Stomach (tissue), 9 donors: Measurements from ENCODE around the gene STAT5B. TPM values are rescaled to one million over a fixed set of nuclear protein-coding genes. Genes with fewer than 3 reads are reported as not detected.
A peak's percentile ranks its signal among the peaks of the same experiment; 100 is the strongest.
"Not testable (repeated sequence)": the region's sequence is repeated elsewhere in the genome, so short reads cannot be mapped to it uniquely, and the experiment has no call there.

Experiments used
- DNase-seq, 2 donors: peaks; one replicate each; pipeline versions ENCODE4 v3.0.0 to v3.0.0-alpha.2; 2013 to 2019
- H3K27ac ChIP-seq, 5 donors: fragments of 200-600 bp in 4 of 5; sonication (generic) in 4 of 5; one replicate each; pipeline ENCODE4 v1.5.1; 2013 to 2019; ENCODE audit warnings: mild to moderate bottlenecking in 1 of 5, moderate library complexity in 1 of 5
- H3K27me3 ChIP-seq, 3 donors: fragments of 200-600 bp; sonication (generic); one replicate each; pipeline ENCODE4 v1.5.1; 2017 to 2019; ENCODE audit warnings: mixed run types in 1 of 3
- H3K36me3 ChIP-seq, 4 donors: fragments of 200-600 bp; sonication (generic); 1 replicate in 3 of 4; 2 replicates in 1 of 4; pipeline ENCODE4 v1.5.1; 2016 to 2019
- H3K4me1 ChIP-seq, 4 donors: fragments of 200-600 bp; sonication (generic); one replicate each; pipeline ENCODE4 v1.5.1; 2016 to 2019
- H3K4me3 ChIP-seq, 4 donors: fragments of 200-600 bp; sonication (generic) in 3 of 4; one replicate each; pipeline ENCODE4 v1.5.1; 2016 to 2019; ENCODE audit warnings: mild to moderate bottlenecking in 1 of 4
- H3K9me3 ChIP-seq, 4 donors: fragments of 200-600 bp; sonication (generic); one replicate each; pipeline ENCODE4 v1.5.1; 2016 to 2019
- EP300 ChIP-seq: sonication (generic); formaldehyde crosslinking; IDR thresholded peaks from one replicate; pipeline ENCODE4 v1.6.1; 2017; ENCODE audit warnings: antibody characterized with exemption
- POLR2A ChIP-seq, 4 donors: fragments of 450-650 bp; IDR thresholded peaks; one replicate each; pipeline ENCODE4 v1.6.1; 2016; ENCODE audit warnings: antibody characterized with exemption in 4 of 4, control low read depth in 2 of 4, mild to moderate bottlenecking in 1 of 4, moderate library complexity in 1 of 4
- POLR2AphosphoS5 ChIP-seq, 3 donors: sonication (generic); formaldehyde crosslinking; IDR thresholded peaks; one replicate each; pipeline ENCODE4 v1.6.1; 2016; ENCODE audit warnings: antibody characterized with exemption in 3 of 3
- WGBS, 5 donors: extraction: QIAGEN DNeasy Blood & Tissue Kit in 3 of 5; methylation state at CpG; one replicate each; pipeline versions ENCODE4 v1.1.5 to v1.1.7; 2013 to 2018; 5-methylcytosine and 5-hydroxymethylcytosine counted together
- intact Hi-C: fragments of 100-400 bp; cut with DNase I; formaldehyde crosslinking; loops from one replicate; pipeline ENCODE4 v1.15.1; 2023; ENCODE audit warnings: low total_unique reads
- polyA plus RNA-seq, 3 donors: library from polyadenylated mRNA; stranded (reverse); fragments of 200-250 nt; gene quantifications; one replicate each; pipeline ENCODE4 v1.2.3, GENCODE V29; 2013
- total RNA-seq, 5 donors: library from RNA; depleted of rRNA; stranded (reverse); fragments of >200 nt; gene quantifications; one replicate each; pipeline versions ENCODE4 v1.1.0 to v1.2.3, GENCODE V29; 2014 to 2016
- TF ChIP-seq, protein P1 (sequence below), 7 experiments: fragments of 450-650 bp in 4 of 7; fragments of 200-600 bp in 3 of 7; sonication (generic) in 3 of 7; IDR thresholded peaks; one replicate each; pipeline ENCODE4 v1.5.1; 2016 to 2019; ENCODE audit warnings: antibody characterized with exemption in 7 of 7, control low read depth in 2 of 7, mild to moderate bottlenecking in 1 of 7
- donor health status: healthy with polysubstance abuse.
- donor health status: Bipolar disorder and iron deficiency.
- donor health status: healthy.

Gene STAT5B
- total and polyA plus RNA-seq, 8 donors: 18.9 to 86.2 (median 52.4) TPM

DNA sequence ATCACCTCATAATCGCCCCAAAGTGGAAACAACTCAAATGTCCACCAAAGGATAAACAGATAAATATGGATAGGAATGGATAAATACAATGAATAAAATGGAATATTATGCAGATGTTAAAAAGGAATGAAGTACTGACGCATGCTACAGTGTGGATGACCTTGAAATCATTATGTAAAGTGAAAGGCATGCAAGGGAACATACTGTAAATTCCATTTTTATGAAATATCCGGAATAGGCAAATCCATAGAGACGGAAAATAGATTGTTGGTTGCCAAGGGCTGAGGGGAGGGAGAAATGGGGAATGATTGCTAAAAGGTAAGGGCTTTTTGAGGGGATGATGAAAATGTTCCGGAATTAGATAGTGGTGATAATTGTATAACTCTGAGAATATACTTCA lies 36.0 kb downstream of the STAT5B start:
- Histone ChIP-seq H3K9me3 (no peaks in the 10 kb centered on the region), H3K27me3 (no peaks in the 10 kb centered on the region), H3K4me1 (peaks cover 0 to 35% (median 14%) of the 10 kb centered on the region in 4 donors), H3K4me3 (no peak overlapping the region), H3K27ac (no peak overlapping the region), H3K36me3 (no peaks in the 10 kb centered on the region)
- TF ChIP-seq POLR2A (IDR thresholded peaks at IDR 0.05): no peak
- TF ChIP-seq EP300: no peak
- no peak for TF ChIP-seq POLR2AphosphoS5 (IDR thresholded peaks at IDR 0.05)
- TF ChIP-seq, protein P1, sequence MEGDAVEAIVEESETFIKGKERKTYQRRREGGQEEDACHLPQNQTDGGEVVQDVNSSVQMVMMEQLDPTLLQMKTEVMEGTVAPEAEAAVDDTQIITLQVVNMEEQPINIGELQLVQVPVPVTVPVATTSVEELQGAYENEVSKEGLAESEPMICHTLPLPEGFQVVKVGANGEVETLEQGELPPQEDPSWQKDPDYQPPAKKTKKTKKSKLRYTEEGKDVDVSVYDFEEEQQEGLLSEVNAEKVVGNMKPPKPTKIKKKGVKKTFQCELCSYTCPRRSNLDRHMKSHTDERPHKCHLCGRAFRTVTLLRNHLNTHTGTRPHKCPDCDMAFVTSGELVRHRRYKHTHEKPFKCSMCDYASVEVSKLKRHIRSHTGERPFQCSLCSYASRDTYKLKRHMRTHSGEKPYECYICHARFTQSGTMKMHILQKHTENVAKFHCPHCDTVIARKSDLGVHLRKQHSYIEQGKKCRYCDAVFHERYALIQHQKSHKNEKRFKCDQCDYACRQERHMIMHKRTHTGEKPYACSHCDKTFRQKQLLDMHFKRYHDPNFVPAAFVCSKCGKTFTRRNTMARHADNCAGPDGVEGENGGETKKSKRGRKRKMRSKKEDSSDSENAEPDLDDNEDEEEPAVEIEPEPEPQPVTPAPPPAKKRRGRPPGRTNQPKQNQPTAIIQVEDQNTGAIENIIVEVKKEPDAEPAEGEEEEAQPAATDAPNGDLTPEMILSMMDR (IDR thresholded peaks at IDR 0.05): no peak
- intact Hi-C loops: no loop called here
- WGBS, 5 donors: 85 to 97% (median 89%) methylated on average over 5 of the region's 5 CpGs
- no peak for DNase-seq

GRCh38 chr17:42239576-42239975 lies 36.6 kb downstream of the STAT5B start:
- peaks cover 0 to 39% (median 16%) of the 10 kb centered on the region in 4 donors for H3K4me1 ChIP-seq
- intact Hi-C loops, DNase-seq, H3K36me3 ChIP-seq, H3K27ac ChIP-seq, H3K9me3 ChIP-seq, H3K27me3 ChIP-seq, H3K4me3 ChIP-seq: not testable (repeated sequence)
- WGBS, 5 donors: 76 to 88% (median 80%) methylated on average over 7 of the region's 7 CpGs

- DNase-seq: no peak
- WGBS, 5 donors: 82 to 92% (median 86%) methylated on average over 7 of the region's 7 CpGs
- H3K27me3 ChIP-seq: no peaks in the 10 kb centered on the region
- H3K4me3 ChIP-seq: no peak overlapping the region
- intact Hi-C loops: no loop called here
- H3K4me1 ChIP-seq: peaks cover 0 to 58% (median 18%) of the 10 kb centered on the region in 4 donors
- no peaks in the 10 kb centered on the region for H3K36me3 ChIP-seq
- H3K9me3 ChIP-seq: no peaks in the 10 kb centered on the region
- TF ChIP-seq POLR2AphosphoS5 (IDR thresholded peaks at IDR 0.05) (no peak), POLR2A (IDR thresholded peaks at IDR 0.05) (no peak)
- no peak overlapping the region for H3K27ac ChIP-seq
These were observed 39.4 kb downstream of the STAT5B start for GRCh38 chr17:42236760-42237159.

DNA sequence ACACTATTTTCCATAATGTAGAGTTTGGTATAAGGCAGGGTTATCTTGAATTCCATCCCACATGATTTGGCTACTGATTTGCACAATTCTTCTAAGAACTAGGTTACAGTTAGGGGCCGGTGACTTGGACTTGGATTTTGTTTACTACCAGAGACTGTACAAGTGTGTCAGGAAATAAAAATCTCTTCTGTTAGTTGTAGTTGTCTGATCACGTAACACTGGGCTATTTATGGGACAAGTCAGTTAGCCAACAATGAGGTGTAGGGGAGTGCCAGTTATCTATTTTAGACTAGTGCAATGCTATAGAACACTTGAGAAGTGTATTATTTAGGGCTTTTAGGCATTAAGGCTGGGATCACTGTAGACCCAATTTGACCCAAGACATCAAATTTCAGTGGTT lies 42.2 kb downstream of the STAT5B start:
- intact Hi-C loops: no loop called here
- TF ChIP-seq, protein P1 (IDR thresholded peaks at IDR 0.05): no peak
- no peak for TF ChIP-seq POLR2A (IDR thresholded peaks at IDR 0.05)
- TF ChIP-seq EP300: no peak
- no peak for TF ChIP-seq POLR2AphosphoS5 (IDR thresholded peaks at IDR 0.05)
- Histone ChIP-seq H3K4me3 (no peak overlapping the region), H3K36me3 (peaks cover 0 to 12% (median 7%) of the 10 kb centered on the region in 4 donors), H3K27me3 (no peaks in the 10 kb centered on the region), H3K27ac (no peak overlapping the region), H3K4me1 (peaks cover under 1 to 50% (median 18%) of the 10 kb centered on the region in 4 donors), H3K9me3 (no peaks in the 10 kb centered on the region)
- DNase-seq: no peak
- WGBS, 5 donors: 46 to 69% (median 58%) methylated on average over 2 of the region's 2 CpGs

- H3K36me3 ChIP-seq: peaks cover 0 to 20% (median 9%) of the 10 kb centered on the region in 4 donors
- H3K9me3 ChIP-seq: no peaks in the 10 kb centered on the region
- no peak overlapping the region for H3K27ac ChIP-seq
- intact Hi-C loops: no loop called here
- peak in 1 of 2 donors; percentile 32 for DNase-seq
- 81 to 88% (median 84%) methylated on average over 5 of the region's 5 CpGs for WGBS, 5 donors
- H3K27me3 ChIP-seq: no peaks in the 10 kb centered on the region
- TF ChIP-seq POLR2A (IDR thresholded peaks at IDR 0.05) (no peak), POLR2AphosphoS5 (IDR thresholded peaks at IDR 0.05) (no peak), EP300 (no peak)
- H3K4me1 ChIP-seq: peaks cover 8 to 53% (median 26%) of the 10 kb centered on the region in 4 donors
- H3K4me3 ChIP-seq: no peak overlapping the region
These were observed 43.0 kb downstream of the STAT5B start for GRCh38 chr17:42233156-42233555.

DNA sequence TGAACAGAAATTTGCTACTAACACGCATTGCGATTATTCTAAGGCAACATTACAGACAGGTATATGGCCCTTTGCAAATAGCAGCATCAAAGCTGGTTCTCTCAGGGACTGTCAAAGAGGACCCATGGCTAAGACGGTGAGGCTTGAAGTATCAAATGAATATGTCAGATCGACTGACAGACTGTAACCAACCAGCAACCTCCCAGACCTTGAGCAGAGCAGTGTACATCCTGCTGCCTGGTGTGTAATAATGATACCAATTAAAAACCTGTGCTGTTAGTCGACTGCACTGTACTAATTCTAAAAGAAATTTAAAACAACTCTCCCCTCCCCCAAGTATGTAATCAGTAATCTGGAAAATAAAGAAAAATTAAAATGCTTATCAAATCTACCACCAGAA lies 46.0 kb downstream of the STAT5B start:
- Histone ChIP-seq H3K27me3 (no peaks in the 10 kb centered on the region), H3K27ac (no peak overlapping the region), H3K4me1 (peaks cover 8 to 52% (median 26%) of the 10 kb centered on the region in 4 donors), H3K4me3 (no peak overlapping the region), H3K9me3 (no peaks in the 10 kb centered on the region), H3K36me3 (peaks cover 0 to 31% (median 17%) of the 10 kb centered on the region in 4 donors)
- intact Hi-C loops: no loop called here
- no peak for DNase-seq
- TF ChIP-seq POLR2A (IDR thresholded peaks at IDR 0.05): no peak
- TF ChIP-seq POLR2AphosphoS5 (IDR thresholded peaks at IDR 0.05): no peak
- no peak for TF ChIP-seq EP300
- TF ChIP-seq, protein P1 (IDR thresholded peaks at IDR 0.05): no peak
- 82 to 88% (median 84%) methylated on average over 5 of the region's 5 CpGs for WGBS, 5 donors
